Peyer's patch (tissue), 4 donors: ENCODE data around the gene TNFRSF8. TPM values are rescaled to one million over a fixed set of nuclear protein-coding genes. Genes with fewer than 3 reads are reported as not detected.

ENCODE experiments used
- DNase-seq, 3 donors: peaks; one replicate each; pipeline ENCODE4 v3.0.0-alpha.2; 2017 to 2019
- H3K27ac ChIP-seq, 4 donors: fragments of 200-600 bp; sonication (generic); one replicate each; pipeline ENCODE4 v1.5.1; 2016 to 2019
- H3K27me3 ChIP-seq, 2 donors: fragments of 200-600 bp; sonication (generic); one replicate each; pipeline ENCODE4 v1.5.1; 2019
- H3K36me3 ChIP-seq, 3 donors: fragments of 200-600 bp; sonication (generic); one replicate each; pipeline ENCODE4 v1.5.1; 2016 to 2019
- H3K4me1 ChIP-seq, 4 donors: fragments of 200-600 bp; sonication (generic); one replicate each; pipeline ENCODE4 v1.5.1; 2016 to 2019
- H3K4me3 ChIP-seq, 4 donors: fragments of 200-600 bp; sonication (generic); 1 replicate in 3 of 4; 2 replicates in 1 of 4; pipeline ENCODE4 v1.5.1; 2016 to 2019; ENCODE audit warnings: mild to moderate bottlenecking in 1 of 4
- H3K9me3 ChIP-seq, 4 donors: fragments of 200-600 bp; sonication (generic); one replicate each; pipeline ENCODE4 v1.5.1; 2016 to 2019; ENCODE audit warnings: mild to moderate bottlenecking in 1 of 4
- POLR2A ChIP-seq, 2 donors: fragments of 450-650 bp; IDR thresholded peaks; one replicate each; pipeline ENCODE4 v1.5.1; 2017; ENCODE audit warnings: antibody characterized with exemption in 2 of 2, mild to moderate bottlenecking in 2 of 2, moderate library complexity in 2 of 2
- total RNA-seq, 4 donors: library from RNA; depleted of rRNA; stranded (reverse); fragments of >200 nt; gene quantifications; one replicate each; pipeline ENCODE4 v1.1.0, GENCODE V29; 2016
- TF ChIP-seq, protein P1 (sequence below), 6 experiments: fragments of 450-650 bp in 4 of 6; fragments of 200-600 bp in 2 of 6; sonication (generic) in 1 of 6; IDR thresholded peaks; one replicate each; pipeline ENCODE4 v1.5.1; 2017 to 2019; ENCODE audit warnings: antibody characterized with exemption in 6 of 6, mild to moderate bottlenecking in 3 of 6, moderate library complexity in 1 of 6

TNFRSF8 gene
- total RNA-seq, 4 donors from 2014 or later = not detected

DNA sequence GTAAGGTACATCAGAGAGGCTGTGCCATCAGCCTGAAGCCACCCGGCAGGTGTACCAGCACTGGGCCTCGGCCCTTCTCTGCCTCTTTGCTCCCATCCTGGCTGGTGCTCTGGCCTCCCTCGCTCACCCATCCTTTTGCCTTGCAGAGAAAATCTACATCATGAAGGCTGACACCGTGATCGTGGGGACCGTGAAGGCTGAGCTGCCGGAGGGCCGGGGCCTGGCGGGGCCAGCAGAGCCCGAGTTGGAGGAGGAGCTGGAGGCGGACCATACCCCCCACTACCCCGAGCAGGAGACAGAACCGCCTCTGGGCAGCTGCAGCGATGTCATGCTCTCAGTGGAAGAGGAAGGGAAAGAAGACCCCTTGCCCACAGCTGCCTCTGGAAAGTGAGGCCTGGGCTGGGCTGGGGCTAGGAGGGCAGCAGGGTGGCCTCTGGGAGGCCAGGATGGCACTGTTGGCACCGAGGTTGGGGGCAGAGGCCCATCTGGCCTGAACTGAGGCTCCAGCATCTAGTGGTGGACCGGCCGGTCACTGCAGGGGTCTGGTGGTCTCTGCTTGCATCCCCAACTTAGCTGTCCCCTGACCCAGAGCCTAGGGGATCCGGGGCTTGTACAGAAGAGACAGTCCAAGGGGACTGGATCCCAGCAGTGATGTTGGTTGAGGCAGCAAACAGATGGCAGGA is 79.2 kb downstream of the TNFRSF8 start:
- Histone ChIP-seq H3K4me1 (peaks cover 14 to 37% (median 18%) of the 10 kb centered on the region in 4 donors), H3K27ac (peak overlapping the region in 2 of 4 donors; percentile 64 to 76), H3K36me3 (no peaks in the 10 kb centered on the region), H3K9me3 (no peaks in the 10 kb centered on the region), H3K4me3 (no peak overlapping the region), H3K27me3 (no peaks in the 10 kb centered on the region)
- TF ChIP-seq, protein P1, sequence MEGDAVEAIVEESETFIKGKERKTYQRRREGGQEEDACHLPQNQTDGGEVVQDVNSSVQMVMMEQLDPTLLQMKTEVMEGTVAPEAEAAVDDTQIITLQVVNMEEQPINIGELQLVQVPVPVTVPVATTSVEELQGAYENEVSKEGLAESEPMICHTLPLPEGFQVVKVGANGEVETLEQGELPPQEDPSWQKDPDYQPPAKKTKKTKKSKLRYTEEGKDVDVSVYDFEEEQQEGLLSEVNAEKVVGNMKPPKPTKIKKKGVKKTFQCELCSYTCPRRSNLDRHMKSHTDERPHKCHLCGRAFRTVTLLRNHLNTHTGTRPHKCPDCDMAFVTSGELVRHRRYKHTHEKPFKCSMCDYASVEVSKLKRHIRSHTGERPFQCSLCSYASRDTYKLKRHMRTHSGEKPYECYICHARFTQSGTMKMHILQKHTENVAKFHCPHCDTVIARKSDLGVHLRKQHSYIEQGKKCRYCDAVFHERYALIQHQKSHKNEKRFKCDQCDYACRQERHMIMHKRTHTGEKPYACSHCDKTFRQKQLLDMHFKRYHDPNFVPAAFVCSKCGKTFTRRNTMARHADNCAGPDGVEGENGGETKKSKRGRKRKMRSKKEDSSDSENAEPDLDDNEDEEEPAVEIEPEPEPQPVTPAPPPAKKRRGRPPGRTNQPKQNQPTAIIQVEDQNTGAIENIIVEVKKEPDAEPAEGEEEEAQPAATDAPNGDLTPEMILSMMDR (IDR thresholded peaks at IDR 0.05) = no peak
- peak in 1 of 3 donors; percentile 42 for DNase-seq

DNA sequence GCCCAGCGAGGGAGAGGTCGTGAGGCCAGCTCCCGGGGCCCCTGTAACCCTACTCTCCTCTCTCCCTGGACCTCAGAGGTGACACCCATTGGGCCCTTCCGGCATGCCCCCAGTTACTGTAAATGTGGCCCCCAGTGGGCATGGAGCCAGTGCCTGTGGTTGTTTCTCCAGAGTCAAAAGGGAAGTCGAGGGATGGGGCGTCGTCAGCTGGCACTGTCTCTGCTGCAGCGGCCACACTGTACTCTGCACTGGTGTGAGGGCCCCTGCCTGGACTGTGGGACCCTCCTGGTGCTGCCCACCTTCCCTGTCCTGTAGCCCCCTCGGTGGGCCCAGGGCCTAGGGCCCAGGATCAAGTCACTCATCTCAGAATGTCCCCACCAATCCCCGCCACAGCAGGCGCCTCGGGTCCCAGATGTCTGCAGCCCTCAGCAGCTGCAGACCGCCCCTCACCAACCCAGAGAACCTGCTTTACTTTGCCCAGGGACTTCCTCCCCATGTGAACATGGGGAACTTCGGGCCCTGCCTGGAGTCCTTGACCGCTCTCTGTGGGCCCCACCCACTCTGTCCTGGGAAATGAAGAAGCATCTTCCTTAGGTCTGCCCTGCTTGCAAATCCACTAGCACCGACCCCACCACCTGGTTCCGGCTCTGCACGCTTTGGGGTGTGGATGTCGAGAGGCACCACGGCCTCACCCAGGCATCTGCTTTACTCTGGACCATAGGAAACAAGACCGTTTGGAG is 80.0 kb downstream of the TNFRSF8 start:
- peak in 1 of 3 donors; percentile 59 for DNase-seq
- Histone ChIP-seq H3K36me3 (no peaks in the 10 kb centered on the region), H3K4me3 (no peak overlapping the region), H3K27me3 (no peaks in the 10 kb centered on the region), H3K4me1 (peaks cover 19 to 45% (median 26%) of the 10 kb centered on the region in 4 donors), H3K27ac (peak overlapping the region; percentile 64 to 94 (median 84)), H3K9me3 (no peaks in the 10 kb centered on the region)
- TF ChIP-seq, protein P1 (IDR thresholded peaks at IDR 0.05) = no peak
- no peak for TF ChIP-seq POLR2A (IDR thresholded peaks at IDR 0.05)

- TF ChIP-seq, protein P1 (IDR thresholded peaks at IDR 0.05) = peak in 3 of 6 experiments; percentile 25 to 33 (median 27)
- TF ChIP-seq POLR2A (IDR thresholded peaks at IDR 0.05) = no peak
- Histone ChIP-seq H3K4me1 (peaks cover 21 to 51% (median 32%) of the 10 kb centered on the region in 4 donors), H3K9me3 (no peaks in the 10 kb centered on the region), H3K27ac (peak overlapping the region; percentile 64 to 94 (median 84)), H3K4me3 (no peak overlapping the region), H3K27me3 (no peaks in the 10 kb centered on the region), H3K36me3 (no peaks in the 10 kb centered on the region)
- peak; percentile 78 to 92 (median 80) for DNase-seq
Measured at GRCh38 chr1:12143631-12144155, 80.6 kb downstream of the TNFRSF8 start.

DNA sequence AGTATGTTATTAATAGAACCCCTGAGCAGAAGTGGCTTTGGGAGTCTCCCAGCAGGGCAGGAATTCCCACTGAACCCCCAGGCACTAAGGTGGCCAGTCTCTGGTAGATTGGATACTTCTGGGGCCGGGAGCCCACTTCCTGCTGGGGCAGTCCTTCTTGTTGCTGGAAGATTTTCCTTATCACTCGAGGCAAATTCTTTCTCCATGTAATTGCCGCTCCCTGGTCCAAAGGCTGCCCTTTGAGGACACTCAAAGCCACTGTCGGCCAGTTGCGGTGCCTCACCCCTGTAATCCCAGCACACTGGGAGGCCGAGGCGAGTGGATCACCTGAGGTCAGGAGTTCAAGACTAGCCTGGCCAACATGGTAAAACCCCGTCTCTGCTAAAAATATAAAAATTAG is 81.1 kb downstream of the TNFRSF8 start:
- Histone ChIP-seq H3K9me3 (no peaks in the 10 kb centered on the region), H3K36me3 (no peaks in the 10 kb centered on the region), H3K27ac (peak overlapping the region; percentile 64 to 94 (median 84)), H3K4me3 (no peak overlapping the region), H3K4me1 (peaks cover 21 to 57% (median 37%) of the 10 kb centered on the region in 4 donors), H3K27me3 (no peaks in the 10 kb centered on the region)
- DNase-seq = peak in 2 of 3 donors; percentile 84 to 88
- peak in 1 of 2 donors; percentile 14 for TF ChIP-seq POLR2A (IDR thresholded peaks at IDR 0.05)
- TF ChIP-seq, protein P1 (IDR thresholded peaks at IDR 0.05) = no peak

DNA sequence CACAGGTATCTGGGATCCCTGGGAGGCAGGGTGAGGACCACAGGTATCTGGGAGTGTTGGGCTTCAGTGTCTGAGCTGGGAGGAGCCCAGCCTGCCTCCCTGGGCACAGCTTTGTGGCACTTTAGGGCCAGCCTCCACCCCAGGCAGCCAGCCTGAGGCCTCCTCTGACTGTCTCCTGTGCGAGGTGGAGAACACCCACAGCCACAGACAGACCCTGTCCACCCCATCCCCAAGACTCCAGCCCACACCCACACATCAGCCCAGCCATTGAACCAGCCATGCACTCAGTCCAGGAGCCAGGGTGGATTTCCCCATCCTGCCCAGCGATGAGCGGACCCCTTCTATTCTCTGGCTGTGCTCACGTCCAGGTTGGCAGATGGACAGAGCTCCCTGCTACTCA is 81.9 kb downstream of the TNFRSF8 start:
- TF ChIP-seq POLR2A (IDR thresholded peaks at IDR 0.05) = no peak
- TF ChIP-seq, protein P1 (IDR thresholded peaks at IDR 0.05) = no peak
- H3K4me1 ChIP-seq = peaks cover 21 to 58% (median 44%) of the 10 kb centered on the region in 4 donors
- peak overlapping the region; percentile 64 to 94 (median 84) for H3K27ac ChIP-seq

More for the DNA sequence above, 81.9 kb downstream of the TNFRSF8 start:
- no peak overlapping the region for H3K4me3 ChIP-seq
- DNase-seq = no peak
- no peaks in the 10 kb centered on the region for H3K27me3 ChIP-seq
- H3K9me3 ChIP-seq = no peaks in the 10 kb centered on the region
- H3K36me3 ChIP-seq = no peaks in the 10 kb centered on the region
